GM10248 (cell line): ENCODE measurements around the gene ZDHHC13.

ENCODE experiments used
- CTCF ChIA-PET: fragments of 300-600 bp; sonication (Branson Sonifier 250); formaldehyde crosslinking; extraction: SDS; loops from one replicate; lab custom pipeline; 2021; ENCODE audit warnings: antibody characterized with exemption; lab: Yijun Ruan, JAX
- POLR2A ChIA-PET: fragments of 350-650 bp; sonication (Branson Sonifier 250); formaldehyde crosslinking; extraction: SDS; loops from one replicate; lab custom pipeline; 2020; ENCODE audit warnings: antibody characterized with exemption; lab: Yijun Ruan, JAX
- DNase-seq: peaks from one replicate; pipeline ENCODE4 v3.0.0; 2012; ENCODE audit errors: extremely low spot score
- CTCF ChIP-seq: IDR thresholded peaks from 2 replicates; pipeline ENCODE4 v1.5.1; 2012; ENCODE audit warnings: mild to moderate bottlenecking, low read depth; ENCODE audit errors: extremely low read depth, missing control alignments, control extremely low read depth

ZDHHC13 gene

GRCh38 chr11:19216709-19217374 is 99.9 kb downstream of the ZDHHC13 start:
- ChIA-PET CTCF (interaction anchor here (1.2 to 1.5 kb wide), 2 partner anchors 13 to 24 kb away, joined by 3 to 5 read pairs; partner anchors contain the start of gene E2F8), POLR2A (no interaction called here)
- no peak for TF ChIP-seq CTCF
- DNase-seq, result no peak

GRCh38 chr11:19218216-19218615 is 101.2 kb downstream of the ZDHHC13 start:
- no peak for TF ChIP-seq CTCF
- DNase-seq, result no peak
- ChIA-PET CTCF (interaction anchor here (1.4 kb wide), 1 partner anchor 41 kb away, joined by 4 read pairs; no protein-coding TSS in a partner anchor), POLR2A (no interaction called here)

GRCh38 chr11:19218786-19219460 is 102.0 kb downstream of the ZDHHC13 start:
- no peak for TF ChIP-seq CTCF
- no peak for DNase-seq
- ChIA-PET CTCF (interaction anchor here (1.2 to 1.4 kb wide), 2 partner anchors 12 to 41 kb away, joined by 4 to 5 read pairs; no protein-coding TSS in a partner anchor), POLR2A (no interaction called here)

GRCh38 chr11:19220903-19221724 is 104.1 kb downstream of the ZDHHC13 start:
- POLR2A ChIA-PET, result no interaction called here
- DNase-seq, result no peak
- TF ChIP-seq CTCF, result no peak
- CTCF ChIA-PET, result no interaction called here

- no peak for DNase-seq
- ChIA-PET CTCF (interaction anchor here (1.4 kb wide), 1 partner anchor 34 kb away, joined by 4 read pairs; no protein-coding TSS in a partner anchor), POLR2A (no interaction called here)
Observed at GRCh38 chr11:19225123-19225522, 108.2 kb downstream of the ZDHHC13 start.

More at GRCh38 chr11:19225123-19225522, 108.2 kb downstream of the ZDHHC13 start:
- TF ChIP-seq CTCF, result no peak
